GM12873 (cell line): Measurements from ENCODE around the gene GABRB2.

ENCODE experiments used
- CTCF ChIP-seq: IDR thresholded peaks from 2 replicates; pipeline ENCODE4 v1.5.1; 2012; ENCODE audit warnings: low read depth, mild to moderate bottlenecking, moderate library complexity, low read length, control low read depth; ENCODE audit not compliant: insufficient read depth; ENCODE audit errors: missing control alignments

GABRB2 gene

GRCh38 chr5:161342886-161343285 lies 203.6 kb downstream of the GABRB2 start:
- no peak for TF ChIP-seq CTCF

GRCh38 chr5:161340012-161340411 lies 206.5 kb downstream of the GABRB2 start:
- no peak for TF ChIP-seq CTCF

- no peak for TF ChIP-seq CTCF
Observed at GRCh38 chr5:161333194-161333880, 213.2 kb downstream of the GABRB2 start.

- TF ChIP-seq CTCF, result no peak
Observed at GRCh38 chr5:161332343-161332742, 214.2 kb downstream of the GABRB2 start.

GRCh38 chr5:161314033-161314432 lies 232.5 kb downstream of the GABRB2 start:
- no peak for TF ChIP-seq CTCF

GRCh38 chr5:161312882-161313281 lies 233.6 kb downstream of the GABRB2 start:
- no peak for TF ChIP-seq CTCF

- no peak for TF ChIP-seq CTCF
Observed at GRCh38 chr5:161311965-161312364, 234.6 kb downstream of the GABRB2 start.
